HG02571 (cell line): ENCODE data around the gene PLEKHA7.
A peak's percentile ranks its signal among the peaks of the same experiment; 100 is the strongest.
"Not testable (repeated sequence)": the region's sequence is repeated elsewhere in the genome, so short reads cannot be mapped to it uniquely, and the experiment has no call there.

Source experiments
- ATAC-seq: cut with Tn5 transposase; IDR thresholded peaks from one replicate; pipeline ENCODE4 v1.9.1; 2021; ENCODE audit warnings: mild to moderate bottlenecking, moderate library complexity; ENCODE audit not compliant: unreplicated experiment

PLEKHA7 gene

GRCh38 chr11:16911658-16912057 lies 102.6 kb downstream of the PLEKHA7 start:
- ATAC-seq = no peak

GRCh38 chr11:16911186-16911585 lies 103.0 kb downstream of the PLEKHA7 start:
- ATAC-seq = no peak

- peak; percentile 76 for ATAC-seq
These were observed 104.7 kb downstream of the PLEKHA7 start for GRCh38 chr11:16909359-16910035.

GRCh38 chr11:16905375-16905774 lies 108.8 kb downstream of the PLEKHA7 start:
- ATAC-seq = no peak

GRCh38 chr11:16904761-16905160 lies 109.5 kb downstream of the PLEKHA7 start:
- ATAC-seq = not testable (repeated sequence)

GRCh38 chr11:16902781-16903378 lies 111.3 kb downstream of the PLEKHA7 start:
- peak; percentile 60 for ATAC-seq

GRCh38 chr11:16902182-16902581 lies 112.0 kb downstream of the PLEKHA7 start:
- peak; percentile 71 for ATAC-seq

- ATAC-seq = no peak
These were observed 113.7 kb downstream of the PLEKHA7 start for GRCh38 chr11:16900491-16900890.

GRCh38 chr11:16899708-16900303 lies 114.4 kb downstream of the PLEKHA7 start:
- ATAC-seq = no peak

GRCh38 chr11:16898274-16898985 lies 115.8 kb downstream of the PLEKHA7 start:
- ATAC-seq = no peak

GRCh38 chr11:16897470-16898061 lies 116.6 kb downstream of the PLEKHA7 start:
- ATAC-seq = no peak

- ATAC-seq = no peak
These were observed 117.3 kb downstream of the PLEKHA7 start for GRCh38 chr11:16896729-16897469.

- ATAC-seq = no peak
These were observed 118.9 kb downstream of the PLEKHA7 start for GRCh38 chr11:16895306-16895705.

GRCh38 chr11:16893456-16894066 lies 120.7 kb downstream of the PLEKHA7 start:
- no peak for ATAC-seq

- no peak for ATAC-seq
These were observed 122.2 kb downstream of the PLEKHA7 start for GRCh38 chr11:16891964-16892363.

- no peak for ATAC-seq
These were observed 123.0 kb downstream of the PLEKHA7 start for GRCh38 chr11:16891165-16891564.

- no peak for ATAC-seq
These were observed 123.8 kb downstream of the PLEKHA7 start for GRCh38 chr11:16890442-16890841.

GRCh38 chr11:16889905-16890304 lies 124.3 kb downstream of the PLEKHA7 start:
- no peak for ATAC-seq

- ATAC-seq = not testable (repeated sequence)
These were observed 125.2 kb downstream of the PLEKHA7 start for GRCh38 chr11:16889010-16889409.

GRCh38 chr11:16887887-16888286 lies 126.3 kb downstream of the PLEKHA7 start:
- not testable (repeated sequence) for ATAC-seq
